HG03045 (cell line): ENCODE results near the gene GPR3.

Experiments
- ATAC-seq: cut with Tn5 transposase; IDR thresholded peaks from one replicate; pipeline ENCODE4 v1.9.1; 2021; ENCODE audit warnings: mild to moderate bottlenecking, moderate library complexity; ENCODE audit not compliant: unreplicated experiment

The GPR3 gene

GRCh38 chr1:27392096-27392777, at the start of gene GPR3:
GPR3 (plus strand) TSS chr1:27392622; CDS start chr1:27393799, 1,177 bp downstream.
- ATAC-seq = peak; percentile 69

- no peak for ATAC-seq
Observed at GRCh38 chr1:27342778-27343638, 49.4 kb upstream of the GPR3 start.

GRCh38 chr1:27343639-27344025, 48.8 kb upstream of the GPR3 start:
- no peak for ATAC-seq

- no peak for ATAC-seq
Observed at GRCh38 chr1:27345272-27345671, 47.1 kb upstream of the GPR3 start.

GRCh38 chr1:27346357-27346756, 46.1 kb upstream of the GPR3 start:
- no peak for ATAC-seq

GRCh38 chr1:27346991-27347624, 45.3 kb upstream of the GPR3 start:
- ATAC-seq = no peak

GRCh38 chr1:27348861-27349783, 43.3 kb upstream of the GPR3 start:
- no peak for ATAC-seq

- ATAC-seq = no peak
Observed at GRCh38 chr1:27349784-27350662, 42.4 kb upstream of the GPR3 start.

- no peak for ATAC-seq
Observed at GRCh38 chr1:27350663-27351540, 41.5 kb upstream of the GPR3 start.

- no peak for ATAC-seq
Observed at GRCh38 chr1:27351541-27352107, 40.8 kb upstream of the GPR3 start.

GRCh38 chr1:27353166-27353565, 39.3 kb upstream of the GPR3 start:
- ATAC-seq = no peak

- no peak for ATAC-seq
Observed at GRCh38 chr1:27353629-27354028, 38.8 kb upstream of the GPR3 start.

GRCh38 chr1:27355683-27356082, 36.7 kb upstream of the GPR3 start:
- no peak for ATAC-seq

GRCh38 chr1:27356277-27356618, 36.2 kb upstream of the GPR3 start:
- ATAC-seq = no peak

GRCh38 chr1:27356619-27357280, 35.7 kb upstream of the GPR3 start:
- ATAC-seq = no peak

GRCh38 chr1:27357281-27358037, 35.0 kb upstream of the GPR3 start:
- ATAC-seq = no peak
